ENCODE results near the gene KCNJ14. TPM values are rescaled to one million over a fixed set of nuclear protein-coding genes. Genes with fewer than 3 reads are reported as not detected.

Gene KCNJ14
- total and polyA plus RNA-seq, 5 donors from 2014 or later: 0.03 to 2.2 (median 0.23) TPM; not detected in 1

GRCh38 chr19:48516536-48516935, 61.2 kb downstream of the KCNJ14 start:
- H3K27ac ChIP-seq (ENCODE audit: insufficient read depth, low read length, poor library complexity, severe bottlenecking): no peak overlapping the region
- no peak overlapping the region for H3K4me3 Mint-ChIP-seq
- no peak for ATAC-seq (ENCODE audit: low read depth in 2 of 2)
- H3K27me3 Mint-ChIP-seq: peaks cover 11% of the 10 kb centered on the region
- peaks cover 0 to 5% (median 1%) of the 10 kb centered on the region in 4 donors for H3K4me1 Mint-ChIP-seq
- H3K27ac Mint-ChIP-seq: no peak overlapping the region
- DNase-seq: no peak
- no peaks in the 10 kb centered on the region for H3K27me3 ChIP-seq (ENCODE audit: control insufficient read depth, insufficient read depth, low read length)
- H3K36me3 Mint-ChIP-seq: no peaks in the 10 kb centered on the region
- no peaks in the 10 kb centered on the region for H3K9me3 Mint-ChIP-seq
- no peak overlapping the region for H3K4me3 ChIP-seq (ENCODE audit: low read depth, low read length)
- H3K36me3 ChIP-seq (ENCODE audit: control insufficient read depth, insufficient read depth, low read length): no peaks in the 10 kb centered on the region
- H3K9me3 ChIP-seq (ENCODE audit: control insufficient read depth in 2 of 2, low read length in 2 of 2): no peaks in the 10 kb centered on the region
- H3K4me1 ChIP-seq (ENCODE audit: control insufficient read depth, insufficient read depth, low read length, poor library complexity, severe bottlenecking): peaks cover 23% of the 10 kb centered on the region

Other genes starting within 250 kb of the KCNJ14 start
- 179 TPM for gene CARD8, start 199.7 kb upstream of the KCNJ14 start, total RNA-seq
- 100 to 1,000 TPM in 1 of 4 donors, 10 to 100 TPM in 3; 85.9 to 107 (median 91.7) TPM for gene CARD8, start 199.7 kb upstream of the KCNJ14 start, polyA plus RNA-seq
- gene ZNF114, start 185.5 kb upstream of the KCNJ14 start, total RNA-seq: not detected
- gene ZNF114, start 185.5 kb upstream of the KCNJ14 start, polyA plus RNA-seq: not detected
- gene EMP3, start 130.0 kb upstream of the KCNJ14 start, total RNA-seq: 290 TPM
- gene EMP3, start 130.0 kb upstream of the KCNJ14 start, polyA plus RNA-seq: 1,000 to 10,000 TPM in 2 of 4 donors, 100 to 1,000 TPM in 2; 809 to 1,327 (median 1,095) TPM
- 9.3 TPM for gene TMEM143, start 91.6 kb upstream of the KCNJ14 start, total RNA-seq
- gene TMEM143, start 91.6 kb upstream of the KCNJ14 start, polyA plus RNA-seq: 1 to 10 TPM; 1.9 to 5.3 (median 4.5) TPM
- not detected for gene SYNGR4, start 91.2 kb upstream of the KCNJ14 start, total RNA-seq
- not detected for gene SYNGR4, start 91.2 kb upstream of the KCNJ14 start, polyA plus RNA-seq
- gene KDELR1, start 64.0 kb upstream of the KCNJ14 start, total RNA-seq: 37.6 TPM
- 10 to 100 TPM; 28.8 to 29.9 (median 29.5) TPM for gene KDELR1, start 64.0 kb upstream of the KCNJ14 start, polyA plus RNA-seq
- not detected for gene GRIN2D, start 61.9 kb upstream of the KCNJ14 start, total RNA-seq
- not detected for gene GRIN2D, start 61.9 kb upstream of the KCNJ14 start, polyA plus RNA-seq
- gene GRWD1, start 9.6 kb upstream of the KCNJ14 start, total RNA-seq: 29.0 TPM
- gene GRWD1, start 9.6 kb upstream of the KCNJ14 start, polyA plus RNA-seq: 10 to 100 TPM; 33.9 to 52.9 (median 43.1) TPM
- 46.7 TPM for gene CYTH2, start 13.8 kb downstream of the KCNJ14 start, total RNA-seq
- gene CYTH2, start 13.8 kb downstream of the KCNJ14 start, polyA plus RNA-seq: 10 to 100 TPM; 24.2 to 35.0 (median 30.2) TPM
- 6.3 TPM for gene LMTK3, start 56.3 kb downstream of the KCNJ14 start, total RNA-seq
- gene LMTK3, start 56.3 kb downstream of the KCNJ14 start, polyA plus RNA-seq: not detected
- not detected for gene SULT2B1, start 96.6 kb downstream of the KCNJ14 start, total RNA-seq
- gene SULT2B1, start 96.6 kb downstream of the KCNJ14 start, polyA plus RNA-seq: under 1 TPM in 2 of 4 donors, not detected in 2; 0.16 to 0.82 TPM
- gene SPACA4, start 151.2 kb downstream of the KCNJ14 start, total RNA-seq: not detected
- gene SPACA4, start 151.2 kb downstream of the KCNJ14 start, polyA plus RNA-seq: under 1 TPM in 1 of 4 donors, not detected in 3; 0.25 TPM
- 0.76 TPM for gene FAM83E, start 159.5 kb downstream of the KCNJ14 start, total RNA-seq
- under 1 TPM in 1 of 4 donors, not detected in 3; 0.31 TPM for gene FAM83E, start 159.5 kb downstream of the KCNJ14 start, polyA plus RNA-seq
- gene RPL18, start 163.6 kb downstream of the KCNJ14 start, total RNA-seq: 1,690 TPM
- gene RPL18, start 163.6 kb downstream of the KCNJ14 start, polyA plus RNA-seq: 1,000 to 10,000 TPM; 1,618 to 2,428 (median 2,131) TPM
- 13.0 TPM for gene SPHK2, start 163.9 kb downstream of the KCNJ14 start, total RNA-seq
- gene SPHK2, start 163.9 kb downstream of the KCNJ14 start, polyA plus RNA-seq: 1 to 10 TPM; 4.8 to 8.4 (median 7.5) TPM
- gene DBP, start 181.8 kb downstream of the KCNJ14 start, total RNA-seq: 37.7 TPM
- 10 to 100 TPM; 71.2 to 96.6 (median 85.8) TPM for gene DBP, start 181.8 kb downstream of the KCNJ14 start, polyA plus RNA-seq
- gene CA11, start 190.6 kb downstream of the KCNJ14 start, total RNA-seq: 10.4 TPM
- 1 to 10 TPM; 4.1 to 6.3 (median 5.2) TPM for gene CA11, start 190.6 kb downstream of the KCNJ14 start, polyA plus RNA-seq
- 2.3 TPM for gene NTN5, start 217.4 kb downstream of the KCNJ14 start, total RNA-seq
- gene NTN5, start 217.4 kb downstream of the KCNJ14 start, polyA plus RNA-seq: under 1 TPM in 2 of 4 donors, not detected in 2; 0.21 to 0.30 TPM
- not detected for gene FUT2, start 240.4 kb downstream of the KCNJ14 start, total RNA-seq
- gene FUT2, start 240.4 kb downstream of the KCNJ14 start, polyA plus RNA-seq: under 1 TPM in 2 of 4 donors, not detected in 2; 0.10 to 0.67 TPM

Measured in CD4-positive, CD25-positive, alpha-beta regulatory T cell (primary cell).